LNCaP clone FGC (cell line): ENCODE data around the gene COA8.
"Not testable (repeated sequence)": the region's sequence is repeated elsewhere in the genome, so short reads cannot be mapped to it uniquely, and the experiment has no call there.

Experiments
- DNase-seq: peaks from one replicate; pipeline ENCODE4 v3.0.0-alpha.2; 2011; ENCODE audit warnings: low read depth
- H3K4me3 ChIP-seq: 2 replicates; pipeline ENCODE4 v1.5.1; 2011; ENCODE audit warnings: mild to moderate bottlenecking, low read depth, low read length, control low read depth
- CTCF ChIP-seq: IDR thresholded peaks from 2 replicates; pipeline ENCODE4 v1.5.1; 2012; ENCODE audit warnings: mild to moderate bottlenecking; ENCODE audit not compliant: control insufficient read depth, insufficient read depth; ENCODE audit errors: extremely low read depth

Gene COA8

GRCh38 chr14:103594265-103594664 is 31.5 kb downstream of the COA8 start:
- no peak overlapping the region for H3K4me3 ChIP-seq
- no peak for DNase-seq
- TF ChIP-seq CTCF = no peak

DNA sequence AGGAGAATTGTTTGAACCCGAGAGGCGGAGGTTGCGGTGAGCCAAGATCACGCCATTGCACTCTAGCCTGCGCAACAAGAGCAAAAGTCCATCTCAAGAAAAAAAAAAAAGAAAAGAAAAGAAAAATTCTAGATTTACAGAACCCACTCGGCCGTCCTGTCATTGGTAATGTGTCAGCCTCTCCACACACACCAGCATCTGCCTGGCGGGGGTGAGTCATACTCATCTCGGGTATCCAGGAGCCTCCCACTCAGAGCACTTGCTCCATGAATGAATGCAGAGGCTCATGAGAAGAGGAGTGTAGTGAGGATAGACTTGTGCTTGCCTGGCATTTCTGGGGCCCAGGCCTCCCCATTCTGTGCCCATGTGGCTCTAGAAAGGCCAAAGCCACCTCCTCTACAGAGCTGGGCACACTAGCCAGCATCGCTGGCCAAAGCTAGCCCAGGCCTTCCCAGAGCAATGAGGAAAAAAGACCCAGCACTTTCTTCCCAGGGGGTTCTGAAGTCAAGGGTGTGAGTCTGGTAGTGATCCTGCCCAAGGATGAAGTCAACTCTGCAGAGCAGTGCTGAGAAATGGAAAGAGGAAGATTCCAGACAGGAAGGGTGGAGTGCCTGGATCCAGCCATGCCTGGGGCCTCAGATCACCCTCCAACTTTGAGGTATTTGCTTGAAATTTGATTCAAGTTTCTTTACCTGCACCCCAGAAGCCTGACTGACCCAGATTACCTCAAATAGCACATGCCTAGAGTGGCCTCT is 35.0 kb downstream of the COA8 start:
- no peak for DNase-seq
- H3K4me3 ChIP-seq = no peak overlapping the region
- no peak for TF ChIP-seq CTCF

DNA sequence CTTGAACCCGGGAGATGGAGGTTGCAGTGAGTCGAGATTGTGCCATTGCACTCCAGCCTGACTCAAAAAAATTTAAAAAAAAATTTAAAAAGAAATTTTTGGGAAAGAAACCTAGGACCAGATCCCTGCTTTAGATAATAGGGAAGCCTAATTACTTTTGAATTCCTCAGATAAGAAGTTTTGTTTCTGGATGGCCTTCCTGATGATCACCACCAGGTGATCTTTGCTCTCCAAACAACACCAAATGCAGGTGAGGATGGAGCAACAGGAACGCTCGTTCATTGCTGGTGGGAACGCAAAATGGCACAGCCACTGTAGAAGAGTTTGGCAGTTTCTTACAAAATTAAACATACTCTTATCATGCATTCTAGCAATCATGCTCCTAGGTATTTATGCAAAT is 37.7 kb downstream of the COA8 start:
- no peak for TF ChIP-seq CTCF
- no peak for DNase-seq
- no peak overlapping the region for H3K4me3 ChIP-seq

- TF ChIP-seq CTCF = no peak
- no peak overlapping the region for H3K4me3 ChIP-seq
- no peak for DNase-seq
Measured at GRCh38 chr14:103604620-103605019, 41.9 kb downstream of the COA8 start.

DNA sequence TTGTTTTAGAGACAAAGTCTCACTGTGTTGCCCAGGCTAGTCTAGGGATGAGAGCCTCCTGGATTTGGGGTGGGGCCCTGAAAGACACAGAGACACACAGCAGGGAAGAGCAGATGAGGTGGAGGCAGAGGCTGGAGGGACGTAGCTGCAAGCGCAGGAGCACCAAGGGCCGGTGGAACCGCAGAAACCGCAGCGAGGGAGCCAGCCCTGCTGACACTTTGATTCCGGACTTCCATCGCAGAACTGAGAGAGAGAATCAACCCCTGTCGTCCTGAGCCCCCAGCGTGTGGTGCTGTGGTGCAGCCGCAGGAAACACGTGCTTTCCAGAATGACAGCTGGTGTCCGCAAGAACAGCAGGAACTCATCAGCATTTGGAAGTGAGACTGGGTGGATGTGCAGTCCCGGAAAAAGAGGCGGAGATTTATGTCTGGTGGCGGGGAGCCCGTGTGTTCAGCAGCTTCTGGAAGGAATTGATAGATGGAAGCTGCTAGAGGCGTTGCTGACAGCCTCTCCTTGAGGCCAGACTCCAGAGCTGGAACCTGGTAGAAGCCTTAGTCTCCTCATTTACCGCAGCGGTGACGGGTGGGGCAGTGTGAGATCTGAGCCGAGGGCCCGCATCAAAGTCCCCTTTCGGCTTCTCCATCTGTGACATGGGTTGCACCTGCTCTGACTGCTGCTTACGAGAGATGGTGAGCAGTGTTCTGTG is 44.4 kb downstream of the COA8 start:
- no peak for DNase-seq
- no peak overlapping the region for H3K4me3 ChIP-seq
- peak; percentile 24; the same call in 1 of the 2 replicates for TF ChIP-seq CTCF

DNA sequence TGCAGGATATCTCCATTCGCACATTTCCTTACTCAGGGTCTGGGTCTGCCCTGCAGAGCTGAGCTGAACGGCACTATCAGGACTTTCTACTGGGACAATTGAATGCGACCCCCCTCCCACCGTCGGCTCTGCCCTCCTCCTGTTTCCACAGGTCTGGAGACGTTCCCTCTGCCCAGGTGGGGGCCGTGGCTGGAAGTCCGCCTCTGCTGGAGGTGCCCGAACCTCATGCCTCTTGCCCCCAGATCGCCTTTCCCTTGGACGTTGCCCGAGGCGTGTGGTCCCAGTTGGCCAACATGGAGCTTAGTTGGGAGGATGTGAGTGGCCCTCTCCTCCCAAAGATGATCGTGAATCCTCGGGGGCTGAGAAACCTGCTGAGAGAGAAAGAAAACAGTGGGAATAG is 45.1 kb downstream of the COA8 start:
- no peak for TF ChIP-seq CTCF
- no peak overlapping the region for H3K4me3 ChIP-seq
- DNase-seq = no peak

DNA sequence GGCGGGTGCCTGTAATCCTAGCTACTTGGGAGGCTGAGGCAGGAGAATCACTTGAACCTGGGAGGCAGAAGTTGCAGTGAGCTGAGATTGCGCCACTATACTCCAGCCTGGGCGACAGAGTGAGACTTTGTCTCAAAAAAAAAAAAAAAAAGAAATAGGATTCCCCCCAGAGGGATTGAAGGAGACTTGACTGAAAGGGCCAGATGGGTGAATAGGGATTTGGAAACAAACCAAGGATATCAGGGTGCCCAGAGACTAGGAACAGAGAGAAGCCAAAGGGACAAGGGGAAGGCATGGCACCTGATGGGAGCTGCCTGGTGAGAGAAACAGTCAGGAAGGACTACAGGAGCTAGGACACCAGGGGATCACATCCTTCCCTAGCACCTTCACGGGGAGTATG is 46.3 kb downstream of the COA8 start:
- not testable (repeated sequence) for H3K4me3 ChIP-seq, DNase-seq
